Mammary epithelial cell (primary cell): Measurements from ENCODE around the gene TAS1R1.

Experiments used
- EZH2 ChIP-seq: IDR thresholded peaks from 2 replicates; pipeline ENCODE4 v1.6.1; 2012; ENCODE audit warnings: low read length, inconsistent platforms, borderline replicate concordance
- TF ChIP-seq, protein P1 (sequence below), 2 donors: IDR thresholded peaks in 1 of 2; conservative IDR thresholded peaks in 1 of 2; 2 replicates each; pipeline ENCODE4 v1.5.1; 2011 to 2012; ENCODE audit warnings: inconsistent platforms in 2 of 2, low read length in 2 of 2, mild to moderate bottlenecking in 2 of 2, control low read depth in 1 of 2, low read depth in 1 of 2; ENCODE audit not compliant: insufficient read depth in 1 of 2; ENCODE audit errors: extremely low read depth in 1 of 2

DNA sequence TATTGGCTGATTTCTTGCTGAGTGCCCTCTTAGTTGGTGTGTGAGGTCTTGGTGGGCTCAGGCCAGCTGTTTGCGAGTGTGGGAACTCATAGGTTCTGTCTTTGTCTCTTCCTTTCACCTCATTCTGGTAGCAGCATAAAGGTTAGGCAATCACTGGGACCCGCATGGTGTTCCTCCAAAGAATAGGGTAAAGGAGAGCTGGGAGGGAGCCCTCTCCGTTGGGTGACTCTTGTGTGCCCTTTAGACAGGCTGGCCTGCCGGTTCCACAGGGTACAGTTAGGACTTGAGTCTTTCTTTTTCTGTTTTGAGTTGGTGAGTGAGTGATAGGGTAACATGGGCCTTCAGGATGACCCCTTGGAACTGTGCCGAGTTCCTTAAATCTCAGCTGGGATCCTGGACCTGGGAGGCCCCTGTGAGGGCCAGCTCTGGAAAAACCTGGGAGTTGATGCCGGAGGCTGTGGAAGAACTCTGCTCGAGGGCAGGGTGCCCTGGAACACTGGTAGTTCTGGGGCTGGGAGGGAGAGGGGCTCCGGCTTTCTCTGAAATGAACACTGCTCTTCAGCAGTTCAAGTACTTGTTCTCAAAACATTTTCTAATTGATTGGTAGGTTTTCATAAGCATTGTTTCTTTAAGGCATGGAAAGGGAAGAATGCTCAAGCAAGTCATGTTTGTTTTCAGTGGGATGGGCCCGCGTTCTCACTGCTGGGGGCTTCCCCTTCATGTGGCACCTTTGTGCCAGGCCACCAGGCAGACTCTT lies 67.5 kb downstream of the TAS1R1 start:
- TF ChIP-seq, protein P1, sequence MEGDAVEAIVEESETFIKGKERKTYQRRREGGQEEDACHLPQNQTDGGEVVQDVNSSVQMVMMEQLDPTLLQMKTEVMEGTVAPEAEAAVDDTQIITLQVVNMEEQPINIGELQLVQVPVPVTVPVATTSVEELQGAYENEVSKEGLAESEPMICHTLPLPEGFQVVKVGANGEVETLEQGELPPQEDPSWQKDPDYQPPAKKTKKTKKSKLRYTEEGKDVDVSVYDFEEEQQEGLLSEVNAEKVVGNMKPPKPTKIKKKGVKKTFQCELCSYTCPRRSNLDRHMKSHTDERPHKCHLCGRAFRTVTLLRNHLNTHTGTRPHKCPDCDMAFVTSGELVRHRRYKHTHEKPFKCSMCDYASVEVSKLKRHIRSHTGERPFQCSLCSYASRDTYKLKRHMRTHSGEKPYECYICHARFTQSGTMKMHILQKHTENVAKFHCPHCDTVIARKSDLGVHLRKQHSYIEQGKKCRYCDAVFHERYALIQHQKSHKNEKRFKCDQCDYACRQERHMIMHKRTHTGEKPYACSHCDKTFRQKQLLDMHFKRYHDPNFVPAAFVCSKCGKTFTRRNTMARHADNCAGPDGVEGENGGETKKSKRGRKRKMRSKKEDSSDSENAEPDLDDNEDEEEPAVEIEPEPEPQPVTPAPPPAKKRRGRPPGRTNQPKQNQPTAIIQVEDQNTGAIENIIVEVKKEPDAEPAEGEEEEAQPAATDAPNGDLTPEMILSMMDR (conservative IDR thresholded peaks at IDR 0.05 in 1 of 2, IDR thresholded peaks at IDR 0.05 in 1 of 2; ENCODE audit: extremely low read depth in 1 of 2, insufficient read depth in 1 of 2, low read depth in 1 of 2, low read length in 2 of 2), result no peak
- no peak for TF ChIP-seq EZH2
